GM12891 (cell line): ENCODE results near the gene ACTR5.

Source experiments
- PAX5 ChIP-seq: IDR thresholded peaks from 2 replicates; pipeline ENCODE4 v1.6.1; 2011; ENCODE audit warnings: low read length, moderate library complexity, mild to moderate bottlenecking; ENCODE audit not compliant: insufficient read depth, severe bottlenecking
- POLR2A ChIP-seq: IDR thresholded peaks from 2 replicates; pipeline ENCODE4 v1.6.1; 2011; ENCODE audit warnings: low read depth, low read length, control low read depth
- POLR2AphosphoS5 ChIP-seq: IDR thresholded peaks from 2 replicates; pipeline ENCODE4 v1.6.1; 2011; ENCODE audit warnings: low read depth, low read length, control low read depth
- POU2F2 ChIP-seq: IDR thresholded peaks from 2 replicates; pipeline ENCODE4 v1.6.1; 2011; ENCODE audit warnings: low read depth, mild to moderate bottlenecking, control low read depth, low read length, moderate library complexity
- SPI1 ChIP-seq: IDR thresholded peaks from 2 replicates; pipeline ENCODE4 v1.6.1; 2011; ENCODE audit warnings: low read depth, low read length, control low read depth
- TAF1 ChIP-seq: IDR thresholded peaks from 2 replicates; pipeline ENCODE4 v1.6.1; 2011; ENCODE audit warnings: low read depth, low read length, control low read depth

DNA sequence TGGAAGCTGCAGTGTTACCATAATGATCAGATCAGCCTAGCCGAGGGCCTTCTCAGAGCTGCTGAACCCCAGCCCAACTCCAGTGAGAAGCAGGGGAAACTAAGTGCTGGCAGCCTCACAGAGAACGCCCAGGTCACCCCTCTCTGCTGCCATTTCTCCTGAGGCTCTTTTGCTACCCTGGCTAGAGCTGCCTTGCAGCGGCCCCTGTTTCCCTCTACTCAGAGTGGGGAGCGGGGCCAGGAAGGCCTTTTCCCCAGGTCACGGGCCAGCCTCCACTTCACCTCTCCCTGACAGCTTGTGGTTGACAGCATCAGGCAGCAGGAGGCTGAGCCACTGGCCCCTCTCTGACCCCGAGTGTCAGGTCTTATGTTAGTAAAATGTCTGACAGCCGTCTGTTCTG, 22.7 kb downstream of the ACTR5 start:
- no peak for TF ChIP-seq PAX5
- no peak for TF ChIP-seq POLR2A
- no peak for TF ChIP-seq TAF1
- TF ChIP-seq POLR2AphosphoS5 = no peak
- TF ChIP-seq SPI1 = no peak
- TF ChIP-seq POU2F2 = no peak
